ENCODE measurements around the gene ASB9.

ASB9 gene

GRCh38 chrX:15254852-15255251, 15.0 kb downstream of the ASB9 start:
- DNase-seq (ENCODE audit: low spot score) = no peak
- CTCF ChIA-PET = no interaction called here
- no peak overlapping the region for H3K27ac ChIP-seq
- POLR2A ChIA-PET (ENCODE audit: low non-redundant PET) = no interaction called here
- TF ChIP-seq, protein P1, sequence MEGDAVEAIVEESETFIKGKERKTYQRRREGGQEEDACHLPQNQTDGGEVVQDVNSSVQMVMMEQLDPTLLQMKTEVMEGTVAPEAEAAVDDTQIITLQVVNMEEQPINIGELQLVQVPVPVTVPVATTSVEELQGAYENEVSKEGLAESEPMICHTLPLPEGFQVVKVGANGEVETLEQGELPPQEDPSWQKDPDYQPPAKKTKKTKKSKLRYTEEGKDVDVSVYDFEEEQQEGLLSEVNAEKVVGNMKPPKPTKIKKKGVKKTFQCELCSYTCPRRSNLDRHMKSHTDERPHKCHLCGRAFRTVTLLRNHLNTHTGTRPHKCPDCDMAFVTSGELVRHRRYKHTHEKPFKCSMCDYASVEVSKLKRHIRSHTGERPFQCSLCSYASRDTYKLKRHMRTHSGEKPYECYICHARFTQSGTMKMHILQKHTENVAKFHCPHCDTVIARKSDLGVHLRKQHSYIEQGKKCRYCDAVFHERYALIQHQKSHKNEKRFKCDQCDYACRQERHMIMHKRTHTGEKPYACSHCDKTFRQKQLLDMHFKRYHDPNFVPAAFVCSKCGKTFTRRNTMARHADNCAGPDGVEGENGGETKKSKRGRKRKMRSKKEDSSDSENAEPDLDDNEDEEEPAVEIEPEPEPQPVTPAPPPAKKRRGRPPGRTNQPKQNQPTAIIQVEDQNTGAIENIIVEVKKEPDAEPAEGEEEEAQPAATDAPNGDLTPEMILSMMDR (conservative IDR thresholded peaks at IDR 0.05; ENCODE audit: low read depth) = no peak

GRCh38 chrX:15245896-15246295, 24.0 kb downstream of the ASB9 start:
- DNase-seq (ENCODE audit: low spot score) = no peak
- ChIA-PET POLR2A (ENCODE audit: low non-redundant PET) (no interaction called here), CTCF (no interaction called here)
- TF ChIP-seq, protein P1 (conservative IDR thresholded peaks at IDR 0.05; ENCODE audit: low read depth) = no peak
- H3K27ac ChIP-seq = no peak overlapping the region

GRCh38 chrX:15244421-15244820, 25.5 kb downstream of the ASB9 start:
- CTCF ChIA-PET = no interaction called here
- no peak overlapping the region for H3K27ac ChIP-seq
- POLR2A ChIA-PET (ENCODE audit: low non-redundant PET) = no interaction called here
- no peak for DNase-seq (ENCODE audit: low spot score)
- TF ChIP-seq, protein P1 (conservative IDR thresholded peaks at IDR 0.05; ENCODE audit: low read depth) = no peak

- no peak overlapping the region for H3K27ac ChIP-seq
- POLR2A ChIA-PET (ENCODE audit: low non-redundant PET) = no interaction called here
- TF ChIP-seq, protein P1 (conservative IDR thresholded peaks at IDR 0.05; ENCODE audit: low read depth) = peak; percentile 60
- peak; percentile 11 for DNase-seq (ENCODE audit: low spot score)
- CTCF ChIA-PET = interaction anchor here (0.6 to 2.5 kb wide), 9 partner anchors 9 to 1712 kb away, joined by 3 to 9 read pairs (median 3); no protein-coding TSS in a partner anchor
Observed at GRCh38 chrX:15242899-15243555, 26.9 kb downstream of the ASB9 start.

DNA sequence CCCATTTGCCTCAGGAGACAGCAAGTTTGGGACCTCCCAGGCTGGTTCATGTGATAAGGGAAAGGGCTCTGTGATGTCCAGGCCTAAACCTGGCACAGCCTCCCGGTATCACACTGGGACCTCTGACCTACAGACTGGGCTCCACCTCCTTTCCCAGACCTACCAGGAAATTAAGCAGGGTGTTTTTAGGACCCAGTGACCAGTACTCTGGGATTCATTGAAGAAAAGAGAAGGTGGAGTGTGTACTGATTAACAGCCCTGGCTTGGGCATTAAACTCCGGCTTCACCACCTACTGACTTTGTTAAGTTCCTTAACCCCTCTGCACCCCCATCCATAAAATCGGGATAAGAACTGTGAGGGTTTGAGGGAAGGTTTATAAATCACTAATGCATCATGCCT, 28.6 kb downstream of the ASB9 start:
- ChIA-PET CTCF (interaction anchor here (2.5 kb wide), 1 partner anchor 98 kb away, joined by 9 read pairs; no protein-coding TSS in a partner anchor), POLR2A (ENCODE audit: low non-redundant PET) (no interaction called here)
- no peak for DNase-seq (ENCODE audit: low spot score)

GRCh38 chrX:15240414-15240813, 29.5 kb downstream of the ASB9 start:
- H3K27ac ChIP-seq = no peak overlapping the region
- DNase-seq (ENCODE audit: low spot score) = no peak
- POLR2A ChIA-PET (ENCODE audit: low non-redundant PET) = no interaction called here
- TF ChIP-seq, protein P1 (conservative IDR thresholded peaks at IDR 0.05; ENCODE audit: low read depth) = no peak
- CTCF ChIA-PET = no interaction called here

More for the DNA sequence above, 28.6 kb downstream of the ASB9 start:
- TF ChIP-seq, protein P1 (conservative IDR thresholded peaks at IDR 0.05; ENCODE audit: low read depth) = no peak
- H3K27ac ChIP-seq = no peak overlapping the region

Measured in RWPE1 (cell line).